GM12878 (cell line): ENCODE data around the gene KCNMB2. TPM values are rescaled to one million over a fixed set of nuclear protein-coding genes. Genes with fewer than 3 reads are reported as not detected.

Experiments
- ATAC-seq: fragments of 200-7000 bp; cut with Tn5 transposase; 3 replicates; pipeline ENCODE4 v1.9.1; 2020; ENCODE audit warnings: mild to moderate bottlenecking, moderate library complexity
- BruUV-seq: library from RNA; stranded (reverse); fragments of 400-500 nt; replicated peaks from 2 replicates; lab custom pipeline; 2021; lab: Mats Ljungman, UMichigan
- CTCF ChIA-PET: fragments of 300-600 bp; sonication (Branson Sonifier 250); formaldehyde crosslinking; extraction: SDS; loops from one replicate; lab custom pipeline; 2021; ENCODE audit warnings: inconsistent platforms; lab: Yijun Ruan, JAX
- POLR2A ChIA-PET: fragments of 350-600 bp; formaldehyde crosslinking; extraction: SDS; loops from one replicate; lab custom pipeline; 2021; ENCODE audit warnings: inconsistent platforms; lab: Charles Lee
- RAD21 ChIA-PET: fragments of 300-600 bp; sonication (Branson Sonifier 250); formaldehyde crosslinking; loops from one replicate; lab custom pipeline; 2023; ENCODE audit warnings: antibody characterized with exemption; ENCODE audit not compliant: unreplicated experiment; lab: Charles Lee
- SMC1A ChIA-PET: fragments of 300-600 bp; sonication (Branson Sonifier 250); formaldehyde crosslinking; loops from one replicate; lab custom pipeline; 2023; ENCODE audit not compliant: unreplicated experiment, uncharacterized antibody; lab: Charles Lee
- DNase-seq: peaks from one replicate; pipeline ENCODE4 v3.0.0-alpha.2; 2011; ENCODE audit warnings: low read depth, low spot score
- FAIRE-seq: peaks from 3 replicates; lab custom pipeline; 2011; peaks lifted over from hg19 to GRCh38; lab: Jason Lieb, UNC
- H2AFZ ChIP-seq: 2 replicates; pipeline ENCODE4 v1.6.0; 2011; ENCODE audit warnings: low read depth, low read length, control low read depth; ENCODE audit not compliant: control insufficient read depth
- H3K27ac ChIP-seq: 2 replicates; pipeline ENCODE4 v1.5.1; 2011; ENCODE audit warnings: control low read depth; ENCODE audit not compliant: control insufficient read depth, insufficient read depth
- H3K27me3 ChIP-seq, 2 experiments: replicated peaks in 1 of 2; 2 replicates each; pipeline versions ENCODE4 v1.6.0 to v1.6.1; 2011; ENCODE audit warnings: low read length in 1 of 2; ENCODE audit not compliant: control insufficient read depth in 2 of 2, insufficient read depth in 2 of 2
- H3K36me3 ChIP-seq, 2 experiments: 2 replicates each; pipeline ENCODE4 v1.5.1; 2011; ENCODE audit warnings: low read length in 1 of 2; ENCODE audit not compliant: control insufficient read depth in 2 of 2, insufficient read depth in 2 of 2
- H3K4me1 ChIP-seq: 2 replicates; pipeline ENCODE4 v1.6.1; 2011; ENCODE audit warnings: mild to moderate bottlenecking, low read length, moderate library complexity, mixed read lengths; ENCODE audit not compliant: control insufficient read depth, insufficient read depth
- H3K4me2 ChIP-seq: 2 replicates; pipeline ENCODE4 v1.6.0; 2011; ENCODE audit warnings: control low read depth; ENCODE audit not compliant: control insufficient read depth, insufficient read depth
- H3K4me3 ChIP-seq: fragments of 200-600 bp; sonication (generic); 2 replicates; pipeline ENCODE4 v1.5.1; 2016
- H3K79me2 ChIP-seq: 2 replicates; pipeline ENCODE4 v1.6.0; 2011; ENCODE audit warnings: low read length; ENCODE audit not compliant: control insufficient read depth, insufficient read depth
- H3K9ac ChIP-seq: 2 replicates; pipeline ENCODE4 v1.8.0; 2011; ENCODE audit warnings: low read length, control low read depth, mixed read lengths; ENCODE audit not compliant: control insufficient read depth, insufficient read depth
- H3K9me3 ChIP-seq: replicated peaks from 3 replicates; pipeline ENCODE4 v1.5.1; 2011; ENCODE audit warnings: mild to moderate bottlenecking, low read length; ENCODE audit not compliant: control insufficient read depth, insufficient read depth
- H4K20me1 ChIP-seq: 2 replicates; pipeline ENCODE4 v1.6.0; 2011; ENCODE audit not compliant: control insufficient read depth, insufficient read depth
- CHD1 ChIP-seq: IDR thresholded peaks from 2 replicates; pipeline ENCODE4 v1.6.1; 2012; ENCODE audit warnings: low read depth, low read length, improper control_type of control experiment
- E4F1 ChIP-seq: fragments of 450-650 bp; IDR thresholded peaks from 2 replicates; pipeline ENCODE4 v1.6.1; 2018; ENCODE audit warnings: borderline replicate concordance, mild to moderate bottlenecking; ENCODE audit not compliant: partially characterized antibody
- GABPA ChIP-seq: IDR thresholded peaks from 2 replicates; pipeline ENCODE4 v1.6.1; 2014; ENCODE audit warnings: antibody characterized with exemption, low read depth, mild to moderate bottlenecking, inconsistent platforms
- MEF2A ChIP-seq: IDR thresholded peaks from 2 replicates; pipeline ENCODE4 v1.6.1; 2011; ENCODE audit warnings: low read depth, mild to moderate bottlenecking, low read length, moderate library complexity; ENCODE audit not compliant: insufficient read depth
- MTA2 ChIP-seq: fragments of 450-650 bp; IDR thresholded peaks from 2 replicates; pipeline ENCODE4 v1.6.1; 2016; ENCODE audit warnings: low read depth, mild to moderate bottlenecking, moderate library complexity
- NR2F1 ChIP-seq: fragments of 450-650 bp; conservative IDR thresholded peaks from 2 replicates; pipeline ENCODE4 v1.6.1; 2017; ENCODE audit warnings: mild to moderate bottlenecking
- PKNOX1 ChIP-seq: fragments of 450-650 bp; IDR thresholded peaks from 2 replicates; pipeline ENCODE4 v1.6.1; 2016; ENCODE audit warnings: mild to moderate bottlenecking
- SIN3A ChIP-seq: IDR thresholded peaks from 2 replicates; pipeline ENCODE4 v1.6.1; 2012; ENCODE audit warnings: low read depth, low read length, improper control_type of control experiment
- STAT3 ChIP-seq: IDR thresholded peaks from 2 replicates; pipeline ENCODE4 v1.6.1; 2011; ENCODE audit warnings: low read depth, low read length, improper control_type of control experiment
- WGBS: methylation state at CpG from one replicate; pipeline ENCODE4 v1.1.6; 2016; ENCODE audit warnings: low lambda C conversion rate; ENCODE audit not compliant: insufficient replicate concordance, insufficient coverage; ENCODE audit errors: missing lambda C conversion rate; 5-methylcytosine and 5-hydroxymethylcytosine counted together
- in situ Hi-C: fragments of 300-500 bp; cut with MboI; formaldehyde crosslinking; loops from 9 replicates; pipeline ENCODE4 v1.14.3; 2018; ENCODE audit warnings: mixed read lengths
- intact Hi-C: fragments of 100-400 bp; cut with micrococcal nuclease; formaldehyde crosslinking; loops from one replicate; pipeline ENCODE4 v1.14.2; 2022; ENCODE audit not compliant: unreplicated experiment
- polyA plus RNA-seq, 11 experiments: library from polyadenylated mRNA; depleted of rRNA in 4 of 11; unstranded in 6 of 11; stranded (reverse) in 5 of 11; fragments of >200 nt; fragmentation: Nextera tagmentation in 4 of 11; fragmentation: Illumina TruSeq in 1 of 11; extraction: Ambion mirVana in 4 of 11; extraction: Trizol in 1 of 11; gene quantifications; 1 replicate in 1 of 11; 2 replicates in 10 of 11; pipeline versions ENCODE4 v1.2.1 to v1.2.3, GENCODE V29; 2011 to 2016; ENCODE audit warnings: inconsistent platforms in 2 of 11, missing spikeins in 2 of 11, low read depth in 1 of 11
- total RNA-seq, 4 experiments: library from RNA; depleted of rRNA in 3 of 4; stranded (reverse); fragments of >200 nt in 3 of 4; fragmentation: Illumina TruSeq in 1 of 4; extraction: Trizol in 1 of 4; gene quantifications; 2 replicates each; pipeline versions ENCODE4 v1.2.1 to v1.2.3, GENCODE V29; 2013 to 2021

The KCNMB2 gene
- total and polyA plus RNA-seq, 10 of the 15 experiments (the other 5 are each of a cell fraction or from before 2014, with no cell fraction given) = 0.22 to 18.8 (median 11.0) TPM

- RAD21 ChIA-PET = no interaction called here
- POLR2A ChIA-PET = no interaction called here
- in situ Hi-C loops = no loop called here
- no peak overlapping the region for H3K27ac ChIP-seq
- no peak overlapping the region for H3K4me3 ChIP-seq
- no peak overlapping the region for H2AFZ ChIP-seq
- no peaks in the 10 kb centered on the region for H3K9me3 ChIP-seq
- intact Hi-C loops = no loop called here
- H3K79me2 ChIP-seq = no peaks in the 10 kb centered on the region
- SMC1A ChIA-PET = interaction anchor here (0.6 to 1.2 kb wide), 4 partner anchors 11 to 489 kb away, joined by 3 to 8 read pairs (median 4); no protein-coding TSS in a partner anchor
- H4K20me1 ChIP-seq = no peaks in the 10 kb centered on the region
- H3K36me3 ChIP-seq = no peaks in the 10 kb centered on the region
- ATAC-seq = no peak
- DNase-seq = no peak
- CTCF ChIA-PET = interaction anchor here (0.7 kb wide), 1 partner anchor 63 kb away, joined by 3 read pairs; no protein-coding TSS in a partner anchor
- TF ChIP-seq STAT3 (no peak), PKNOX1 (no peak), GABPA (no peak), CHD1 (no peak), E4F1 (no peak), NR2F1 (no peak), SIN3A (no peak), MEF2A (no peak), MTA2 (no peak)
- H3K9ac ChIP-seq = no peak overlapping the region
- 44% methylated on average over 1 of the region's 1 CpG for WGBS
- H3K27me3 ChIP-seq = no peaks in the 10 kb centered on the region
- H3K4me2 ChIP-seq = no peak overlapping the region
- no peak for FAIRE-seq
- H3K4me1 ChIP-seq = peaks cover 13% of the 10 kb centered on the region; the same call in 1 of the 2 replicates
- BruUV-seq = no TSS peak
These were observed 286.9 kb downstream of the KCNMB2 start for GRCh38 chr3:178823150-178823549.
